Panc1 (cell line): ENCODE measurements around the gene PROZ. TPM values are rescaled to one million over a fixed set of nuclear protein-coding genes. Genes with fewer than 3 reads are reported as not detected.
A peak's percentile ranks its signal among the peaks of the same experiment; 100 is the strongest.

ENCODE experiments used
- ATAC-seq: fragments of 200-7000 bp; cut with Tn5 transposase; 2 replicates; pipeline ENCODE4 v1.9.1; 2020; ENCODE audit warnings: mild to moderate bottlenecking, moderate library complexity
- BruUV-seq: library from RNA; stranded (reverse); fragments of 400-500 nt; replicated peaks from 2 replicates; lab custom pipeline; 2021; lab: Mats Ljungman, UMichigan
- CTCF ChIA-PET: fragments of 300-600 bp; sonication (Branson Sonifier 250); formaldehyde crosslinking; loops from one replicate; lab custom pipeline; 2022; ENCODE audit warnings: antibody characterized with exemption; lab: Charles Lee
- POLR2A ChIA-PET: fragments of 300-600 bp; sonication (Branson Sonifier 250); formaldehyde crosslinking; loops from one replicate; lab custom pipeline; 2022; ENCODE audit warnings: antibody characterized with exemption; lab: Charles Lee
- DNase-seq: peaks from one replicate; pipeline ENCODE4 v3.0.0-alpha.2; 2010; ENCODE audit warnings: low read depth, low spot score
- H3K27ac ChIP-seq: 2 replicates; pipeline ENCODE4 v1.5.1; 2011; ENCODE audit warnings: mild to moderate bottlenecking, low read length, inconsistent platforms
- H3K27me3 ChIP-seq: fragments of 200-500 bp; sonication (Bioruptor generic); 2 replicates; pipeline ENCODE4 v1.6.0; 2014; ENCODE audit warnings: low read length, inconsistent platforms; ENCODE audit not compliant: control insufficient read depth, insufficient read depth
- H3K36me3 ChIP-seq: fragments of 200-500 bp; sonication (Bioruptor generic); 2 replicates; pipeline ENCODE4 v1.5.1; 2014; ENCODE audit warnings: inconsistent platforms, mild to moderate bottlenecking, low read length, moderate library complexity; ENCODE audit not compliant: control insufficient read depth, insufficient read depth
- H3K4me1 ChIP-seq: 2 replicates; pipeline ENCODE4 v1.5.1; 2011; ENCODE audit warnings: inconsistent platforms, mild to moderate bottlenecking, low read length, moderate library complexity; ENCODE audit not compliant: control insufficient read depth, insufficient read depth
- H3K4me3 ChIP-seq, 2 experiments: 2 replicates each; pipeline ENCODE4 v1.5.1; 2011 to 2012; ENCODE audit warnings: low read depth in 2 of 2, low read length in 2 of 2, mild to moderate bottlenecking in 2 of 2, inconsistent platforms in 1 of 2, moderate library complexity in 1 of 2
- H3K9me3 ChIP-seq: fragments of 200-500 bp; sonication (Bioruptor generic); 2 replicates; pipeline ENCODE4 v1.5.1; 2014; ENCODE audit warnings: low read depth, mild to moderate bottlenecking, inconsistent platforms, low read length, moderate library complexity; ENCODE audit not compliant: control insufficient read depth, insufficient read depth
- CTCF ChIP-seq: fragments of 450-650 bp; IDR thresholded peaks from 2 replicates; pipeline ENCODE4 v1.5.1; 2017; ENCODE audit warnings: mild to moderate bottlenecking
- POLR2AphosphoS5 ChIP-seq: IDR thresholded peaks from 2 replicates; pipeline ENCODE4 v1.6.1; 2012; ENCODE audit warnings: mild to moderate bottlenecking, low read depth, low read length, moderate library complexity
- SIN3A ChIP-seq: IDR thresholded peaks from 2 replicates; pipeline ENCODE4 v1.6.1; 2012; ENCODE audit warnings: low read depth, mild to moderate bottlenecking, low read length, moderate library complexity, borderline replicate concordance; ENCODE audit not compliant: insufficient read depth
- TCF7L2 ChIP-seq: IDR thresholded peaks from 2 replicates; pipeline ENCODE4 v1.6.1; 2011; ENCODE audit warnings: mild to moderate bottlenecking, low read depth, low read length, inconsistent platforms
- in situ Hi-C: cut with HindIII; loops from 2 replicates; pipeline ENCODE4 v1.10.0; 2016; ENCODE audit warnings: low sequenced_read_pairs, low pct_unique_long_range_greater_than_20kb
- intact Hi-C: fragments of 100-400 bp; cut with micrococcal nuclease; formaldehyde crosslinking; loops from one replicate; pipeline ENCODE4 v1.10.0; 2022; ENCODE audit not compliant: unreplicated experiment
- total RNA-seq: library from RNA; stranded (reverse); gene quantifications from one replicate; pipeline ENCODE4 v1.2.1, GENCODE V29; 2021; ENCODE audit not compliant: unreplicated experiment
- TF ChIP-seq, protein P1 (sequence below), 2 experiments: IDR thresholded peaks; 2 replicates each; pipeline ENCODE4 v1.6.1; 2011 to 2012; ENCODE audit warnings: low read depth in 2 of 2, control low read depth in 1 of 2, low read length in 1 of 2, mild to moderate bottlenecking in 1 of 2, moderate library complexity in 1 of 2; ENCODE audit not compliant: insufficient read depth in 1 of 2

PROZ gene
- total RNA-seq, 1 experiment from 2014 or later, result not detected

- ChIA-PET POLR2A (no interaction called here), CTCF (no interaction called here)
- no peaks in the 10 kb centered on the region for H3K9me3 ChIP-seq
- BruUV-seq, result no TSS peak
- H3K27me3 ChIP-seq, result no peaks in the 10 kb centered on the region
- no peak for DNase-seq
- ATAC-seq, result no peak
- no peak overlapping the region for H3K4me3 ChIP-seq
- peaks cover 17% of the 10 kb centered on the region for H3K4me1 ChIP-seq
- peak overlapping the region; percentile 92 for H3K27ac ChIP-seq
- peaks cover 4% of the 10 kb centered on the region; the same call in 1 of the 2 replicates for H3K36me3 ChIP-seq
- no peak for TF ChIP-seq POLR2AphosphoS5
- no peak for TF ChIP-seq TCF7L2
- TF ChIP-seq CTCF, result no peak
- TF ChIP-seq, protein P1, sequence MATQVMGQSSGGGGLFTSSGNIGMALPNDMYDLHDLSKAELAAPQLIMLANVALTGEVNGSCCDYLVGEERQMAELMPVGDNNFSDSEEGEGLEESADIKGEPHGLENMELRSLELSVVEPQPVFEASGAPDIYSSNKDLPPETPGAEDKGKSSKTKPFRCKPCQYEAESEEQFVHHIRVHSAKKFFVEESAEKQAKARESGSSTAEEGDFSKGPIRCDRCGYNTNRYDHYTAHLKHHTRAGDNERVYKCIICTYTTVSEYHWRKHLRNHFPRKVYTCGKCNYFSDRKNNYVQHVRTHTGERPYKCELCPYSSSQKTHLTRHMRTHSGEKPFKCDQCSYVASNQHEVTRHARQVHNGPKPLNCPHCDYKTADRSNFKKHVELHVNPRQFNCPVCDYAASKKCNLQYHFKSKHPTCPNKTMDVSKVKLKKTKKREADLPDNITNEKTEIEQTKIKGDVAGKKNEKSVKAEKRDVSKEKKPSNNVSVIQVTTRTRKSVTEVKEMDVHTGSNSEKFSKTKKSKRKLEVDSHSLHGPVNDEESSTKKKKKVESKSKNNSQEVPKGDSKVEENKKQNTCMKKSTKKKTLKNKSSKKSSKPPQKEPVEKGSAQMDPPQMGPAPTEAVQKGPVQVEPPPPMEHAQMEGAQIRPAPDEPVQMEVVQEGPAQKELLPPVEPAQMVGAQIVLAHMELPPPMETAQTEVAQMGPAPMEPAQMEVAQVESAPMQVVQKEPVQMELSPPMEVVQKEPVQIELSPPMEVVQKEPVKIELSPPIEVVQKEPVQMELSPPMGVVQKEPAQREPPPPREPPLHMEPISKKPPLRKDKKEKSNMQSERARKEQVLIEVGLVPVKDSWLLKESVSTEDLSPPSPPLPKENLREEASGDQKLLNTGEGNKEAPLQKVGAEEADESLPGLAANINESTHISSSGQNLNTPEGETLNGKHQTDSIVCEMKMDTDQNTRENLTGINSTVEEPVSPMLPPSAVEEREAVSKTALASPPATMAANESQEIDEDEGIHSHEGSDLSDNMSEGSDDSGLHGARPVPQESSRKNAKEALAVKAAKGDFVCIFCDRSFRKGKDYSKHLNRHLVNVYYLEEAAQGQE (IDR thresholded peaks at IDR 0.05; ENCODE audit: insufficient read depth in 1 of 2, low read depth in 2 of 2, low read length in 1 of 2), result no peak
- TF ChIP-seq SIN3A, result no peak
- intact Hi-C loops (no loop called here), in situ Hi-C loops (no loop called here)
These were observed 29.6 kb downstream of the PROZ start for GRCh38 chr13:113187883-113188665.

GRCh38 chr13:113190181-113190580 lies 31.7 kb downstream of the PROZ start:
- H3K4me3 ChIP-seq, result no peak overlapping the region
- H3K27me3 ChIP-seq, result no peaks in the 10 kb centered on the region
- peaks cover 14% of the 10 kb centered on the region for H3K4me1 ChIP-seq
- DNase-seq (no peak), ATAC-seq (no peak)
- no peak overlapping the region for H3K27ac ChIP-seq
- TF ChIP-seq, protein P1 (IDR thresholded peaks at IDR 0.05; ENCODE audit: insufficient read depth in 1 of 2, low read depth in 2 of 2, low read length in 1 of 2), result no peak
- TF ChIP-seq SIN3A (no peak), CTCF (no peak), TCF7L2 (no peak), POLR2AphosphoS5 (no peak)
- intact Hi-C loops, result no loop called here
- no TSS peak for BruUV-seq
- no peaks in the 10 kb centered on the region; the same call in 1 of the 2 replicates for H3K36me3 ChIP-seq
- in situ Hi-C loops, result no loop called here
- H3K9me3 ChIP-seq, result no peaks in the 10 kb centered on the region
- CTCF ChIA-PET, result no interaction called here
- POLR2A ChIA-PET, result no interaction called here
